Sciatic nerve (tissue), 2 donors: ENCODE measurements around the gene DCDC2. TPM values are rescaled to one million over a fixed set of nuclear protein-coding genes. Genes with fewer than 3 reads are reported as not detected.
"Not testable (repeated sequence)": the region's sequence is repeated elsewhere in the genome, so short reads cannot be mapped to it uniquely, and the experiment has no call there.

Experiments used
- ATAC-seq: fragments of 200-7000 bp; cut with Tn5 transposase; one replicate; pipeline ENCODE4 v1.9.1; 2020; ENCODE audit warnings: mild to moderate bottlenecking, moderate library complexity
- DNase-seq: peaks from one replicate; pipeline ENCODE4 v3.0.0-alpha.2; 2020; ENCODE audit warnings: low spot score
- intact Hi-C: fragments of 100-400 bp; cut with DNase I; formaldehyde crosslinking; loops from one replicate; pipeline ENCODE4 v1.14.2; 2022
- total RNA-seq: library from RNA; stranded (reverse); fragmentation: NEBNext Ultra II Directional; extraction: Animal tissue kit (Norgen Biotek cat#: 25700); gene quantifications from one replicate; pipeline ENCODE4 v1.2.1, GENCODE V29; 2021
- donor health status: DM: no; HTN: no; CAD: no.
- donor health status: DM: no; HTN: no; CAD: no.

DCDC2 gene
- total RNA-seq, 1 donor from 2014 or later = not detected

DNA sequence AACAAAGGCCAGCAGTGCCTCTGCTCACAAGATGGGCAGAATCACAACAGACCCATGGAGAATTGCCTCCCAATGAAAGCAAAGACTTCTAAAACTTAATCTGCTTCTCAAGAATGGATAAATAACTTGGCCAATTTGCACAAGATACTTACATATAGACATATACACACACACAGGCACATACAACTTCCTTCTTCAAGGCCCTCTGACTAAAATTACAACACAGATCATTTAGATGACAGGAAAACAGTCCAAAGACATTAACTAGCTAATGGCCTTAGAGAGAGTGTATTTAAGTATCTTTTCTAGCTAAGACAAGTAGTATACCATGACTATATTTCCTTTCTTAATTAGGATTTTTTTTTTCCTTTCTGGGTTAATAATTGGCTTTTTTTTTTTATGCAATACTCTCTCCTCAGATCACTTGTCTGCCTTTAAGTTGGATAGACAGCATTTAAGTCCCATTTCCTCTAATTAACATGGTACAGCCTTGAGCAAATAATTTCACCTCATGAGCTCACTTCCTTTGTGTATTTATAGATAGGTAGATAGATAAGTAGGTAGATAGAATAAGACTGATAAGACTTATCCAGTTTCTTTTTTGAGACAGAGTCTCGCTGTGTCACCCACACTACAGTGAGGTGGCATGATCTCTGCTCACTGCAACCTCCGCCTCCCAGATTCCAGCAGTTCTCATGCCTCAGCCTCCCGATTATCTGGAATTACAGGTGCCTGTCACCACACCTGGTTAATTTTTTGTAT, 161.8 kb downstream of the DCDC2 start:
- DNase-seq (no peak), ATAC-seq (no peak)
- intact Hi-C loops = no loop called here

DNA sequence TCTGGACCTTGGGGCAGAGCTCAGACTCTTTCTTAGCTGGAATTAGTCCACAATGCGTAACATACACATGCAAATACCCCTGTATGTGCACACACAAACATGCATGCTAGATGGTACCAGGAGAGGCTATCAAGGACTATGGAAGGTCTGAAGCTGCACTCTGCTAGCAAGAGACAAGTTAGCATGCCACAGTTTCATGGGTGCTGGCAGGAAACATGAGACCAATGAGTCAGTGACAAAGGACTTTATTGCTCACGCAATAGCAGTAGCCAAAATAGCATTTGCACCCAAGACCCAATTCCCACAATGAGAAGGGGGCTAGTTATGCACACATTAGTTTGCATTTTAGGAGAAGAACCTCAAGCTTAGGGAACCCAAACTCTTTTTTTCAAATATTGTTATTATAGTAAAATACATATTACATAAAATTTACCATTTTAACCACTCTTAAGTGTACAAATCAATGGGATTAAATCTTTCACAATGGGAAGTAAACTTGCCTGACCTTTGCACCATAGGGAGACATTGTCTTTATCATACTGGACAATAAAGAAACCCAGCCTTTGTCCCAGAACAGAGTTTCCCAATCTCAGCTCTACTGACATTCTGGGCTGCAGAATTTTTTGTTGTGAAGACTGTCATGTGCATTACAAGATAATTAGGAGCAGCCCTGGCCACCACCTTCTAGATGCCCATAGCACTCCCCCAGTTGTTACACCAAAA, 162.7 kb downstream of the DCDC2 start:
- ATAC-seq (no peak), DNase-seq (no peak)
- intact Hi-C loops = no loop called here

DNA sequence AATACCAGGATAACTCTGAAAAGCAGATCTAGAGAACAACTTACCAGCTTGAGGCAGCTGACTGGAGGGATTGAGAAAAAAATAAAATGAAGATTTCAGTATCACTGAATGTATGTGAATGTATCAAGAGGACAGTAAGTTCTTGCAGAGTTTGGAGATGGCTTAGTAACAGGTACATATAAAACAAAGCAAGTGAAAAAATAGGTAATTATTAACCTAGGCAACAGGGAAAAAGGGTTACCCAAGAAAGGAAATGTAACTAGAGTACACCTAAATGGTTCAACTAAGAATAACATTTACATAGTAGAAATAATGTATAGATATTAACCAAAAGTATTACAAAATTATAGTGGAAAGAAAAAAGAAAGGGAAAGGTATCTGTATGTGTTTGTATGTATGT, 164.5 kb downstream of the DCDC2 start:
- DNase-seq (no peak), ATAC-seq (no peak)
- intact Hi-C loops = no loop called here

DNA sequence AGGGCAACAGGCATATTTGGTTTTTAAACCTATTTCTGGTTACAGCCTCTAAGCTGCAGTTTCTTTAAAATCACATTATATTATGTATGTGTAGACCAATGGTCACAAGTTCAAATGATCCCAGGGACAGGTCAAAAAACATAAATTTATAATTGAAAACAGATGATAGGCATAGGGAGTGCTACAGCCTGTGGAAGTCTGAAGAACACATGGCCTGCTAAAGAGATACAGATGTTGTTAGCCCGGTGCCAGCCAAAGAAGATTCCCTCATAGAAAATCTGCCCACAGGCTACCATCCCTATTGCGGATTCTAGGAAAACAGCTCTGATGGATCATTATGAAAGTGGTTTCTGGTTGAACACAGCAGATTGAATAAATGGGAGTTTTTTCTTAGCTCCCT, 166.5 kb downstream of the DCDC2 start:
- intact Hi-C loops = no loop called here
- DNase-seq (no peak), ATAC-seq (no peak)

DNA sequence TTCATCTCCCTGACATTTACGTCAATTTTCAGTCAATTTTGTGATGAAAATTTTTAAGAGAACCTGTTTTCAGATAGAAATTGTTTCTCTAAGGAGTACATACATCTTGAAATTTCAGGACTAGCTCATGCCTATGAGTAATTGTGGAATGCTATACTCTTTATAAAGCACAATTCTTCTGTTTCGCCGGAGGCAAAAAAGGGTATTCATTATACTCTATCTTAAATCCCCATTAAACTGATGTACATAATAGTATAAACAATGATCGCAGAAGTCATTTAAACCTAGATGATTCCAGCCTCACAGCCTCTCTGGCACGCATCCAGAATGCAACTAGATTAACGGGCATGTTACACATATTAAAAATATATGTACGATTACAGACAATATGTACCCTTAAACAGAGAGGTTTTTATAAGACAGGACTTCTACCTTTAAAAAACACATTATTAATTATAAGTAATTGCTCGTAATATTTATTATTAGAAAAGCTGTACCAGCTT, 169.2 kb downstream of the DCDC2 start:
- no peak for ATAC-seq
- intact Hi-C loops = no loop called here
- no peak for DNase-seq

DNA sequence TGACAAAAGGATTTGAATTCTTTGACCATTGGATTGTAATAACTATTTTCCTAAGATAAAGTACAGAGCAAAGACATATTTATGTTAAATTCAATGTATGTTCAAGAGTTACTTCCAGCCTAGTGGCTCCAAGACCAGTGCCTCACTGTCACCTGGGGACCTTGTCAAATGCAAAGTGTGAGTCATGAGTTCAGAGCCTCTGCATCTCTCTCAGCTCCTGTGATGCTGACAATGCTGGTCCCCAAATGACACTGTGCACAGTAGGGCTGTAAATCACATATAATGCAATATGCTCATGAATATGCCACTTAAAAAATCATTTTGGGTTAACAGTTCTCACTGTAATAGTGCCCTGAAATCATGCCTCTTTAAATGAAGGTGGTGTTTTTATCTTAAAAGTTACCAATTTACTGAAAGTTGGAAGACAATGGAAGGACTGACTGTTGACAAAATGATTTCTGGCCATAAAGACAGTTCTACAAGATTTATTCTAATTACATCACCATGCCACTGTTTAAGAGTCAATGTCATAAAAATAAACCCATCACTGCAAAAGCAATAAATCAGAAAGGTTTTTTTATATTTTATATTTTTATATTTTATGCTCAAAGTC, 169.8 kb downstream of the DCDC2 start:
- DNase-seq = no peak
- intact Hi-C loops = no loop called here
- ATAC-seq = no peak

- intact Hi-C loops = no loop called here
- ATAC-seq = no peak
- no peak for DNase-seq
Measured at GRCh38 chr6:24186349-24186748, 171.5 kb downstream of the DCDC2 start.

DNA sequence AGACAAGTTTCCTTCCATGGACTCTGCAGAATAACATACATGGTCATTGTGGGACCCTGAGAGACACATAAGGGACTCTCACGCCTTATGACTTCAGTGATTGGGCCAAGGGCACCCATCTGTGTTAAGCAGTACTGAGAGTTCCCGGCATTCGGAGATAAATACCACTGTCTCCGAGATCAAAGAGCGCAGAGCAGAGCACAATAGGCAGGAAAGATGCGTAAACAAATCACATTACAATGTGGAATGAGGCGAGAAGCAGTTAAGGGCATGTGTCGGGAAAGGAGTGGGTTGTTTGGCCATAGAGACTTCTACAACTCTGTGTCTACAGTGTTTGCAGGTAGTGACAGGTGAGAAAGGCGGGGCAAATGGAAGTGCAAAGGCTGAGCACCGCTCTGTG, 174.3 kb downstream of the DCDC2 start:
- DNase-seq (no peak), ATAC-seq (no peak)
- intact Hi-C loops = no loop called here

GRCh38 chr6:24157886-24158285, 200.0 kb downstream of the DCDC2 start:
- no peak for ATAC-seq
- no peak for DNase-seq
- intact Hi-C loops = no loop called here

- intact Hi-C loops = no loop called here
- DNase-seq (no peak), ATAC-seq (no peak)
Measured at GRCh38 chr6:24154121-24154520, 203.7 kb downstream of the DCDC2 start.

DNA sequence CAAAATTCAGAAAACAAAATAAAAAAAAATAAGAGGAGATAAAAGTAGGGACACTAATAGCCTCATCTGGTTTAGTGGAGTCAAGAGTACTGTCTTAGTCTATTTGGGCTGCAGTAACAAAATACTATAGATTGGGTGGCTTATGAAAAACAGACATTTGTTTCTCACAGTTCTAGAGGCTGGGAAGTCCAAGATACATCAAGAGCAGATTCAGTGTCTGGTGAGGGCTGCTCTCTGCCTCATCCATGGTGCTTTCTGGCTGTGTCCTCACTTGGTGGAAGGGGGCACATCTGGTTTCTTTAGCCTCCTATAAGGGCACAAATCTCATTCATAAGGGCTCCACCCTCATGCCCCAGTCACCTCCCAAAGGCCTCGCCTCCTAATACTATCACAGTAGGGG, 205.8 kb downstream of the DCDC2 start:
- ATAC-seq (no peak), DNase-seq (no peak)
- intact Hi-C loops = no loop called here

DNA sequence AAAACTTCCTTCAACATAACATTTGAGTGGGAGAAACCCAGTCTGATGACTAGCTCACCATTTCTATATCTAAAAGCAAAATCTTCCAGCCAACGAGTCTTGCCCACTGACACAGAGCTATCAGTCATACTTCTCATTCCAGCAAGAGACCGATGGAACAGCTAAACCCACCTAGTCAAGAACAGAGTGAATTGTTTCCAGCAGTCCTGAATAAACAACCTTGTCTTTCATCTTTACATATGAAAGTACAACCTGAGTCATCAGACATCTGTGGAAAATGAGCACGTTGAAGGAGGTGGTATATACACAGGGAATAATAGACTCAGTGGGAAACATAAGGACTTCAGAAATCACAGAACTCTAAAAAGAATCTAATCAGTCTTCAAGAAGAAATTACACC, 208.0 kb downstream of the DCDC2 start:
- DNase-seq (no peak), ATAC-seq (no peak)
- intact Hi-C loops = no loop called here

DNA sequence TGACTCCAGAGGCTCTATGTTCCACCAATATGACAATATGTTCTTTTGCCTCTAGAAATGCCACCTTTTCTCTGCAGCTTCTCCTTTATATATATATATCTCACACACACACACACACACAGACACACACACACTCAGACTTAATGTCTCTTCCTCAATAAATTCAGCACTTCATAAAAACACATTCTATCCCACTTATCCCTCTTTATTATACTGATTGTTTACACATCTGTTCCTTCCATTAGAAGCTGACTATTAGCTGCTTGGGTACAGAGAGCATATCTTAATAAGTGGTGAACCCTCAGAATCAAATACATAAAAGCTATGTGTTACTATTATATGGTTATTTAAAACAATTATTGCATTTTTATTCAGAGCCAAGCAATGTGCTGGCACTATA, 208.6 kb downstream of the DCDC2 start:
- DNase-seq (no peak), ATAC-seq (no peak)
- intact Hi-C loops = no loop called here

GRCh38 chr6:24148684-24149083, 209.2 kb downstream of the DCDC2 start:
- ATAC-seq (no peak), DNase-seq (no peak)
- intact Hi-C loops = no loop called here

GRCh38 chr6:24148154-24148570, 209.7 kb downstream of the DCDC2 start:
- ATAC-seq = no peak

DNA sequence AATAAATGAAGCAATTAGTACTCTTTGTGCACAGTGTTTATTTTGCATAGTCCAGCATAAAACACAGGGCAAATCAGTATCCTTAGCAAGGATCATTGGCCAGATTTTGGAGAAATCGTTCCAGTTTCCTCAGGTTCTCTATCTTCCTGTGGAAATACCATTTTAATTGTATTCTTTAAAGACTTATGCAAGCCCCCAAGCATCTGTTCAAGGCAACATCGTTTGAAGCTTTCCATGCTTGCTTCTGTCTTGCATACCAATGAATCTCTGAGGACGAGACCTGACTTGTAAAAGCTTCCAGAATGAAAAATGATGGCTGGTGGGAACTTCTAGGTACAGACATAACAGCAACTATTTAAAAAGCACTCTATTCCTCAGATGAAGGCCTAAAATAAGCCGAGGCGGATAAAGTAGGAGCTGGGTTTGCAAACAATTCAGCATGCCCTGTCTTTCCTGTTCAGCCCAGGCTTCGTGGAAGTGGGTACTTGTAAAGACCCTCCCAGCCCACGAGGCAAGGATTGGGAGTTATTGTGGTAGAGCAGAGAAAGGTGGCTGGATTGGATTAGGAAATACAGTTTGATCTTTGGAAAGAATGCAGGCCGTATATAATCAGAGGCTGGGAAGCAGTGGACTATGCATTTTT, 210.2 kb downstream of the DCDC2 start:
- DNase-seq = no peak
- intact Hi-C loops = no loop called here
- ATAC-seq = no peak

More at GRCh38 chr6:24148154-24148570, 209.7 kb downstream of the DCDC2 start:
- intact Hi-C loops = no loop called here
- no peak for DNase-seq

DNA sequence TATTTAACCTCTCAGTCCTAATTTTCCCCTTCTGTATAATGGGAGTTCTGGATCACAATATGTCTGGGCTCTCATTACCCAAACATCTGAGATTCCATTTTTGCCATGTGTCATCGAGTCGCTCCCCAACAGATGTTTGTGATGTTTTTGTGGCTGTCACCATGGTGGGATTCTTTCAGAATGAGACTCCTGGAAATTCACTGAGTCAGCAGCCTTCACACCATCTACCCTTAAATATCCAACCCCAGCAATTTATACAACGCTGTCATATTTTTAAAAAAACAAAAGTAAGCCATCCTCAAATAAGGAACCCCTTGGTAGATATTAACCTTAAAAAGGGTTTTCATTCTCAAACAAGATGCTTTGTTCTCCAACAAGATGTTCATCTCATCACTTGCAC, 211.0 kb downstream of the DCDC2 start:
- DNase-seq (no peak), ATAC-seq (no peak)
- intact Hi-C loops = no loop called here

DNA sequence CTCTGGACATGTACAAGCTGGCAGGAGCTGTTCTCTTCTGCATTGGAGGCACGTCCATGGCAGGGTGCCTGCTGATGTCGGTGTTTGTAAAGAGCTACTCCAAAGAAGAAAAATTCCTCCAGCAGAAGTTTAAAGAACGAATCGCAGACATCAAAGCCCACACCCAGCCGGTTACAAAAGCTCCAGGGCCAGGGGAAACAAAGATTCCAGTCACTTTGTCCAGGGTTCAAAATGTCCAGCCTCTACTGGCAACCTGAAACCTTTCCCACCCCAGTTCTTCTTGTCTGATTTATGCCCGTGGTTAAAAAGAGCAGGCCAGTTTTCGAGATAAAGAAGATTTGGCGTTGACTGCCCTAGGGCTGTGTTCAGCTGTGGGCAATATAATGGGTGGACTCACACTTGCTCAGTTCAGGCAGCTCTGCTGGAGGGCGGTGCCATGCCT, 212.1 kb downstream of the DCDC2 start:
- intact Hi-C loops = no loop called here
- ATAC-seq = no peak
- no peak for DNase-seq

DNA sequence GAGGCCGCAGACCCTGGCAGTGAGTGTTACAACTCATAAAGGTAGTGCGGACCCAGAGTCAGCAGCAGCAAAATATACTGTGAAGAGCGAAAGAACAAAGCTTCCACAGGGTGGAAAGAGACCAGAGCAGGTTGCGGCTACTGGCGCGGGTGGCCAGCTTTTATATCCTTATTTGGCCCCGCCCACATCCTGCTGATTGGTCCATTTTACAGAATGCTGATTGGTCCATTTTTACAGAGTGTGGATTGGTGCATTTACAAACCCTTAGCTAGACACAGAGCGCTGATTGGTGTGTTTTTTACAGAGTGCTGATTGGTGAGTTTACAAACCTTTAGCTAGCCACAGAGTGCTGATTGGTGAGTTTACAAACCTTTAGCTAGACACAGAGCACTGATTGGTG, 215.1 kb downstream of the DCDC2 start:
- ATAC-seq, DNase-seq, intact Hi-C loops: not testable (repeated sequence)

- intact Hi-C loops = no loop called here
- DNase-seq (no peak), ATAC-seq (no peak)
Measured at GRCh38 chr6:24140591-24140990, 217.3 kb downstream of the DCDC2 start.
